Suprapubic skin (tissue), 4 donors: ENCODE measurements around the gene HIVEP1. TPM values are rescaled to one million over a fixed set of nuclear protein-coding genes. Genes with fewer than 3 reads are reported as not detected.

ENCODE experiments used
- DNase-seq, 2 donors: peaks; one replicate each; pipeline ENCODE4 v3.0.0-alpha.2; 2019; ENCODE audit warnings: low spot score in 2 of 2
- H3K27ac ChIP-seq: fragments of 200-600 bp; sonication (generic); one replicate; pipeline ENCODE4 v1.5.1; 2019
- H3K27me3 ChIP-seq: fragments of 200-600 bp; sonication (generic); one replicate; pipeline ENCODE4 v1.5.1; 2019
- H3K36me3 ChIP-seq: fragments of 200-600 bp; sonication (generic); one replicate; pipeline ENCODE4 v1.5.1; 2019
- H3K4me1 ChIP-seq: fragments of 200-600 bp; sonication (generic); one replicate; pipeline ENCODE4 v1.5.1; 2019
- H3K4me3 ChIP-seq: fragments of 200-600 bp; sonication (generic); one replicate; pipeline ENCODE4 v1.5.1; 2019; ENCODE audit warnings: mild to moderate bottlenecking
- H3K9me3 ChIP-seq: fragments of 200-600 bp; sonication (generic); one replicate; pipeline ENCODE4 v1.5.1; 2019
- EP300 ChIP-seq: sonication (generic); formaldehyde crosslinking; IDR thresholded peaks from one replicate; pipeline ENCODE4 v1.6.1; 2017; ENCODE audit warnings: antibody characterized with exemption
- POLR2A ChIP-seq, 2 donors: fragments of 450-650 bp; IDR thresholded peaks; one replicate each; pipeline ENCODE4 v1.6.1; 2017; ENCODE audit warnings: antibody characterized with exemption in 2 of 2, mild to moderate bottlenecking in 2 of 2, moderate library complexity in 2 of 2
- POLR2AphosphoS5 ChIP-seq, 3 donors: sonication (generic); formaldehyde crosslinking; IDR thresholded peaks; one replicate each; pipeline ENCODE4 v1.6.1; 2017; ENCODE audit warnings: antibody characterized with exemption in 3 of 3
- WGBS: methylation state at CpG from one replicate; pipeline ENCODE4 v1.1.5; 2018; 5-methylcytosine and 5-hydroxymethylcytosine counted together
- total RNA-seq, 4 donors: library from RNA; depleted of rRNA; stranded (reverse); fragments of >200 nt; gene quantifications; one replicate each; pipeline ENCODE4 v1.1.0, GENCODE V29; 2016
- TF ChIP-seq, protein P1 (sequence below), 2 donors: fragments of 200-600 bp in 1 of 2; fragments of 450-650 bp in 1 of 2; sonication (generic) in 1 of 2; IDR thresholded peaks; one replicate each; pipeline ENCODE4 v1.5.1; 2016 to 2019; ENCODE audit warnings: antibody characterized with exemption in 2 of 2, mild to moderate bottlenecking in 1 of 2, moderate library complexity in 1 of 2

The HIVEP1 gene
- total RNA-seq, 4 donors from 2014 or later: 37.9 to 48.4 (median 43.9) TPM

DNA sequence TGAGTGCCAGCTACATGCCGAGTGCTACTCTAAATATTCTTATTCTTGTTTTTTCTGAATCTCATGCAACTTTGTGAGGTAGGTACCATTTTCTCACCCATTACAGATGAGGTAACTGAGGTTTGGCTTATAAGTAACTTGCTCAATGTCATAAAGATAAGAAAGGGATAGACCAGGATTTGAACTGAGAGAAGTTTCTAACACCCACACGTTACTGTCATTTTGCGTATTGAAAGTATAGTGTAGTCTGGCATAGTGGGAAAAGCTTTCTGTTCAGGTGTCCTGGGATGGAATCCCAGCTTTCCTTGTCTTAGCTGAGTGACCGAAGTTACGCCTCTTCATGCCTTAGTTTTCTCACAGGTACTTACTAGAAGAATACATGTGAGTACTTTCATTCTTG is 50.5 kb downstream of the HIVEP1 start:
- Histone ChIP-seq H3K36me3 (no peaks in the 10 kb centered on the region), H3K4me1 (peaks cover 23% of the 10 kb centered on the region), H3K27ac (no peak overlapping the region), H3K27me3 (no peaks in the 10 kb centered on the region), H3K9me3 (no peaks in the 10 kb centered on the region), H3K4me3 (no peak overlapping the region)
- TF ChIP-seq POLR2AphosphoS5 (IDR thresholded peaks at IDR 0.05) (no peak), EP300 (no peak), POLR2A (IDR thresholded peaks at IDR 0.05) (no peak)
- TF ChIP-seq, protein P1, sequence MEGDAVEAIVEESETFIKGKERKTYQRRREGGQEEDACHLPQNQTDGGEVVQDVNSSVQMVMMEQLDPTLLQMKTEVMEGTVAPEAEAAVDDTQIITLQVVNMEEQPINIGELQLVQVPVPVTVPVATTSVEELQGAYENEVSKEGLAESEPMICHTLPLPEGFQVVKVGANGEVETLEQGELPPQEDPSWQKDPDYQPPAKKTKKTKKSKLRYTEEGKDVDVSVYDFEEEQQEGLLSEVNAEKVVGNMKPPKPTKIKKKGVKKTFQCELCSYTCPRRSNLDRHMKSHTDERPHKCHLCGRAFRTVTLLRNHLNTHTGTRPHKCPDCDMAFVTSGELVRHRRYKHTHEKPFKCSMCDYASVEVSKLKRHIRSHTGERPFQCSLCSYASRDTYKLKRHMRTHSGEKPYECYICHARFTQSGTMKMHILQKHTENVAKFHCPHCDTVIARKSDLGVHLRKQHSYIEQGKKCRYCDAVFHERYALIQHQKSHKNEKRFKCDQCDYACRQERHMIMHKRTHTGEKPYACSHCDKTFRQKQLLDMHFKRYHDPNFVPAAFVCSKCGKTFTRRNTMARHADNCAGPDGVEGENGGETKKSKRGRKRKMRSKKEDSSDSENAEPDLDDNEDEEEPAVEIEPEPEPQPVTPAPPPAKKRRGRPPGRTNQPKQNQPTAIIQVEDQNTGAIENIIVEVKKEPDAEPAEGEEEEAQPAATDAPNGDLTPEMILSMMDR (IDR thresholded peaks at IDR 0.05): no peak
- WGBS: 92% methylated on average over 5 of the region's 5 CpGs
- no peak for DNase-seq

DNA sequence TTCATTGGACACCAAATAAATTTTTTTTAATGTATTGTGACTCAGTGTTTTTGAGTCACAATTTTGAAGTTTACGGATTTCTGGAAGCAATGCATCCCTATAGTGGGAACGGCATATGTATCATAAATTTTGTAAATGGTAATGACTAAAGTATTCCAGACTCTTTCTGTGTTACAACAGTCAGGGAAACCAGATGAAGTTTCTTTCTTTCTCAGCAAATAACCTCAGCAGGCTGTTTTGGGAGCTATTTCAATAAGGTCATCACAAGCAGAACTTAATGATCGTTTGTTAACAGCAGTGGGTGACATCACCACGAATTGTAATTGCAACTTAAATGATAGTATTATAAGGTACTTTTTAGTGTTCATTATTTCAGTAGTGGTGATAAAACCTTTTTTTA is 52.0 kb downstream of the HIVEP1 start:
- no peak for TF ChIP-seq POLR2AphosphoS5 (IDR thresholded peaks at IDR 0.05)
- no peak for TF ChIP-seq POLR2A (IDR thresholded peaks at IDR 0.05)
- no peak for TF ChIP-seq EP300
- TF ChIP-seq, protein P1 (IDR thresholded peaks at IDR 0.05): no peak
- H3K4me3 ChIP-seq: no peak overlapping the region
- no peak overlapping the region for H3K27ac ChIP-seq
- no peaks in the 10 kb centered on the region for H3K27me3 ChIP-seq
- H3K9me3 ChIP-seq: no peaks in the 10 kb centered on the region
- DNase-seq: no peak
- WGBS: 66% methylated on average over 4 of the region's 4 CpGs
- H3K4me1 ChIP-seq: peaks cover 12% of the 10 kb centered on the region
- no peaks in the 10 kb centered on the region for H3K36me3 ChIP-seq

DNA sequence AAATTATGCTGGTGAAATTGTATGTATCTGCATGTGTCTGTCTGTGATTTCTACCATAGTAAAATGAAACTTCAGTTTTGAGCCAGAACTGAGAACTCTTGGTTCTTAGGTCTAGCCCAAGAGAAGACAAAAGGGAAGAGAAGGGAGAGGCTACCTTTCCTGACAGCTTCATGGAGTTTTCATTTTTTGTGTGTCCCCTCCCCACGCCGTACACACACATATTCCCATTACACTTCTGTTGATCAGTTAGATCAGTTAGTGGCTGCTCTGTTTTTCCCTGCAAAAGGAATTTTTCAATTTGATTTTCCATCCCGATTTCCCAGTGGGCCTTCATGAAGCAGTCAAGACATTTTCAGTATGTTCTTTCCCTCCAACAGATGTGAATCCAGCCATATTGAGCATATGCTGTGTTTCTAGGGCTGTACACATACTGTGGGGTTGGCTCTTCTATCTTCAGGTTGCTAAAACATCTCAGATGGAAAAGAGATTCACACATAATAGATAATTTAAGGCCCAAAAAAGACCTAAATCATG is 52.5 kb downstream of the HIVEP1 start:
- Histone ChIP-seq H3K4me3 (no peak overlapping the region), H3K27me3 (no peaks in the 10 kb centered on the region), H3K9me3 (no peaks in the 10 kb centered on the region), H3K27ac (no peak overlapping the region), H3K4me1 (peaks cover 12% of the 10 kb centered on the region), H3K36me3 (no peaks in the 10 kb centered on the region)
- TF ChIP-seq POLR2A (IDR thresholded peaks at IDR 0.05) (no peak), POLR2AphosphoS5 (IDR thresholded peaks at IDR 0.05) (no peak), EP300 (no peak)
- TF ChIP-seq, protein P1 (IDR thresholded peaks at IDR 0.05): no peak
- WGBS: 79% methylated on average over 3 of the region's 3 CpGs
- DNase-seq: no peak

DNA sequence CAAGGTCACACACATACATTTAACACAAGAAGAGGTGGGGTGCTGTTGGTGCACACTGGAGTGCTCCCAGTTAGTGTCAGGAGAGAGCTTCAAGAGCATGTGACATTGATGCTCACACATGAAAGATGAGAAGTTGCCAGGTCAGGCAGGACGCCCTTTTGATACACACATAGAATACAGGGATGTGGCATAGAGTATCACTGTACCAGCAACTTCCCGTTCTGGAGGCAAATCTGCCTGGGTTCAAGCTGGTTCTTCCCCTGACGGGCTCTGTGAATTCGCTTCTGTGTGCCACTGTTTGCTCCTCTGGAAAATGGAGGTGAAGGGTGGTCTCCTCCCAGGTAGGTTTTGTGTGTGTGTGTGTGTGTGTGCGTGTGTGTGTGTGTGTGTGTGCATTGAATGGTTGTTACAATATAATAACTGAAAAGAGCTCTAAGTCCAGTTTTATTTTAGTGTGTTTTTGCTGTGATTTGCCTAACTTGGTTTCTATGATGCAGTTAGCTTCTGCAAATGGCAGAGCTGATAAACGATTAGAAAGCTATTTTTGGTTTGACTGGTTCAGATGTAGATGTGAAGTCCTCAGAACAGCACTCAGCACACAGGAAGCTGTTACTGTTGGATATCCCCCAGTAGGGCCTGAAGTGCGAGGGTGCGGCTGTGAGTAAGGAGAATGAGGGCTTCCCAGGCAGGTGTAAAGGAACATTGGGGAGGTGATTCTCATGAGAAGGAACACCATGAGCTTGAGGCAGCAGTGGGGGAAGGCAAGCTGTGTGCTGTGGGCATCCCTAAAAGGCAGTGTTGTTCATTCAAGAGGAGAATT is 53.4 kb downstream of the HIVEP1 start:
- WGBS: 78% methylated on average over 8 of the region's 8 CpGs
- Histone ChIP-seq H3K27ac (no peak overlapping the region), H3K36me3 (no peaks in the 10 kb centered on the region), H3K9me3 (no peaks in the 10 kb centered on the region), H3K4me1 (peaks cover 8% of the 10 kb centered on the region), H3K27me3 (no peaks in the 10 kb centered on the region), H3K4me3 (no peak overlapping the region)
- no peak for DNase-seq
- no peak for TF ChIP-seq POLR2A (IDR thresholded peaks at IDR 0.05)
- no peak for TF ChIP-seq POLR2AphosphoS5 (IDR thresholded peaks at IDR 0.05)
- TF ChIP-seq, protein P1 (IDR thresholded peaks at IDR 0.05): no peak
- no peak for TF ChIP-seq EP300

DNA sequence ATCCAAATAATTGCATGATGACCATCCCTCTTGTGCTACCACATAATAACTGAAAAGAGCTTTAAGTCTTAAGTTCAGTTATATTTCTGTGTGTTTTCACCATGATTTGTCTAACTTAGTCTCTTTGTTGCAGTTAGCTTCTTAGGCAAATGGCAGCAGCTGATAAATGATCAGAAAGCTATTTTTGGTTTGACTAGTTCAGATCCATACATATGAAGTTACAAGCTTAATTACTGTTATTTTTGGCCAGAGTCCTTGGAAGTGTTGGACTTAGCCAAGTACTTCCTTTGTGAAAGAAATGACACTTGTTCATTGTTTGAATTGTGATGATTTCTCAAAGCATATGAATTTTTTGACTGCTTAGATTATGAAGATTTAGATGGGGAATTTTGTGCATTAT is 54.2 kb downstream of the HIVEP1 start:
- no peak overlapping the region for H3K27ac ChIP-seq
- no peaks in the 10 kb centered on the region for H3K9me3 ChIP-seq
- peaks cover 8% of the 10 kb centered on the region for H3K4me1 ChIP-seq
- H3K36me3 ChIP-seq: no peaks in the 10 kb centered on the region
- H3K27me3 ChIP-seq: no peaks in the 10 kb centered on the region
- no peak overlapping the region for H3K4me3 ChIP-seq
- no peak for TF ChIP-seq EP300
- TF ChIP-seq, protein P1 (IDR thresholded peaks at IDR 0.05): no peak
- no peak for TF ChIP-seq POLR2A (IDR thresholded peaks at IDR 0.05)
- TF ChIP-seq POLR2AphosphoS5 (IDR thresholded peaks at IDR 0.05): no peak
- DNase-seq: no peak
